ENCODE data around the gene ARPP19.

DNA sequence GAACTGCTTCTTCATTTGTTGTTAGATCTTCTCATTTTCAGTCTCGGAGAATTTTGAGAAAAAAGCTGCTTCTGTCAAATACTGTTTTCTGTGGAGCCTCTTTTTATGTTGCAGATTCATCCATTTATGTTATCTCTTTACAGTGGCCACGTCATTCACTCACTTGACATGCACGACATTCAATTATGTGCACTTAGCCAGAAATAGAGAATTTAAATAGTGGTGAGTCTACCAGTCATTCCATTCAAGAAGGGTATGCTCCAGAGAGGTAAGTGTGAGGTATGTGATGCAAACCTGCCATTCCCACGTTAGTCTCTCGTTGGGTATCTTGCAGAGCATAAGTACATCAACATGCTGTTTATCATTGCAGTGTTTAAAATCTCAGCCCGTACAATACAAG lies 9.8 kb downstream of the ARPP19 start:
- TF ChIP-seq, protein P1, sequence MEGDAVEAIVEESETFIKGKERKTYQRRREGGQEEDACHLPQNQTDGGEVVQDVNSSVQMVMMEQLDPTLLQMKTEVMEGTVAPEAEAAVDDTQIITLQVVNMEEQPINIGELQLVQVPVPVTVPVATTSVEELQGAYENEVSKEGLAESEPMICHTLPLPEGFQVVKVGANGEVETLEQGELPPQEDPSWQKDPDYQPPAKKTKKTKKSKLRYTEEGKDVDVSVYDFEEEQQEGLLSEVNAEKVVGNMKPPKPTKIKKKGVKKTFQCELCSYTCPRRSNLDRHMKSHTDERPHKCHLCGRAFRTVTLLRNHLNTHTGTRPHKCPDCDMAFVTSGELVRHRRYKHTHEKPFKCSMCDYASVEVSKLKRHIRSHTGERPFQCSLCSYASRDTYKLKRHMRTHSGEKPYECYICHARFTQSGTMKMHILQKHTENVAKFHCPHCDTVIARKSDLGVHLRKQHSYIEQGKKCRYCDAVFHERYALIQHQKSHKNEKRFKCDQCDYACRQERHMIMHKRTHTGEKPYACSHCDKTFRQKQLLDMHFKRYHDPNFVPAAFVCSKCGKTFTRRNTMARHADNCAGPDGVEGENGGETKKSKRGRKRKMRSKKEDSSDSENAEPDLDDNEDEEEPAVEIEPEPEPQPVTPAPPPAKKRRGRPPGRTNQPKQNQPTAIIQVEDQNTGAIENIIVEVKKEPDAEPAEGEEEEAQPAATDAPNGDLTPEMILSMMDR (IDR thresholded peaks at IDR 0.05 in 2 of 3, conservative IDR thresholded peaks at IDR 0.05 in 1 of 3; ENCODE audit: borderline replicate concordance in 1 of 3, insufficient read depth in 1 of 3, low read depth in 2 of 3, low read length in 2 of 3), result no peak
- no peak for TF ChIP-seq EGR1 (IDR thresholded peaks at IDR 0.05; ENCODE audit: low read depth)
- TF ChIP-seq POLR2A (IDR thresholded peaks at IDR 0.05; ENCODE audit: borderline replicate concordance, extremely low read depth, insufficient read depth, insufficient read length), result no peak
- TF ChIP-seq EZH2 (IDR thresholded peaks at IDR 0.05), result no peak
- no peak for TF ChIP-seq POLR2AphosphoS5 (IDR thresholded peaks at IDR 0.05; ENCODE audit: low read depth, low read length)
- TF ChIP-seq, protein P2, sequence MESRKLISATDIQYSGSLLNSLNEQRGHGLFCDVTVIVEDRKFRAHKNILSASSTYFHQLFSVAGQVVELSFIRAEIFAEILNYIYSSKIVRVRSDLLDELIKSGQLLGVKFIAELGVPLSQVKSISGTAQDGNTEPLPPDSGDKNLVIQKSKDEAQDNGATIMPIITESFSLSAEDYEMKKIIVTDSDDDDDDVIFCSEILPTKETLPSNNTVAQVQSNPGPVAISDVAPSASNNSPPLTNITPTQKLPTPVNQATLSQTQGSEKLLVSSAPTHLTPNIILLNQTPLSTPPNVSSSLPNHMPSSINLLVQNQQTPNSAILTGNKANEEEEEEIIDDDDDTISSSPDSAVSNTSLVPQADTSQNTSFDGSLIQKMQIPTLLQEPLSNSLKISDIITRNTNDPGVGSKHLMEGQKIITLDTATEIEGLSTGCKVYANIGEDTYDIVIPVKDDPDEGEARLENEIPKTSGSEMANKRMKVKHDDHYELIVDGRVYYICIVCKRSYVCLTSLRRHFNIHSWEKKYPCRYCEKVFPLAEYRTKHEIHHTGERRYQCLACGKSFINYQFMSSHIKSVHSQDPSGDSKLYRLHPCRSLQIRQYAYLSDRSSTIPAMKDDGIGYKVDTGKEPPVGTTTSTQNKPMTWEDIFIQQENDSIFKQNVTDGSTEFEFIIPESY (IDR thresholded peaks at IDR 0.05; ENCODE audit: extremely low read depth, insufficient replicate concordance, low read length), result no peak
- no peak for TF ChIP-seq ZNF274 (IDR thresholded peaks at IDR 0.05; ENCODE audit: low read depth, low read length)
- TF ChIP-seq JUND (IDR thresholded peaks at IDR 0.05), result no peak
- TF ChIP-seq, protein P3, sequence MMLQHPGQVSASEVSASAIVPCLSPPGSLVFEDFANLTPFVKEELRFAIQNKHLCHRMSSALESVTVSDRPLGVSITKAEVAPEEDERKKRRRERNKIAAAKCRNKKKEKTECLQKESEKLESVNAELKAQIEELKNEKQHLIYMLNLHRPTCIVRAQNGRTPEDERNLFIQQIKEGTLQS (IDR thresholded peaks at IDR 0.05), result no peak
- TF ChIP-seq, protein P4, sequence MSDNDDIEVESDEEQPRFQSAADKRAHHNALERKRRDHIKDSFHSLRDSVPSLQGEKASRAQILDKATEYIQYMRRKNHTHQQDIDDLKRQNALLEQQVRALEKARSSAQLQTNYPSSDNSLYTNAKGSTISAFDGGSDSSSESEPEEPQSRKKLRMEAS (IDR thresholded peaks at IDR 0.05), result no peak
- TF ChIP-seq, protein P5, sequence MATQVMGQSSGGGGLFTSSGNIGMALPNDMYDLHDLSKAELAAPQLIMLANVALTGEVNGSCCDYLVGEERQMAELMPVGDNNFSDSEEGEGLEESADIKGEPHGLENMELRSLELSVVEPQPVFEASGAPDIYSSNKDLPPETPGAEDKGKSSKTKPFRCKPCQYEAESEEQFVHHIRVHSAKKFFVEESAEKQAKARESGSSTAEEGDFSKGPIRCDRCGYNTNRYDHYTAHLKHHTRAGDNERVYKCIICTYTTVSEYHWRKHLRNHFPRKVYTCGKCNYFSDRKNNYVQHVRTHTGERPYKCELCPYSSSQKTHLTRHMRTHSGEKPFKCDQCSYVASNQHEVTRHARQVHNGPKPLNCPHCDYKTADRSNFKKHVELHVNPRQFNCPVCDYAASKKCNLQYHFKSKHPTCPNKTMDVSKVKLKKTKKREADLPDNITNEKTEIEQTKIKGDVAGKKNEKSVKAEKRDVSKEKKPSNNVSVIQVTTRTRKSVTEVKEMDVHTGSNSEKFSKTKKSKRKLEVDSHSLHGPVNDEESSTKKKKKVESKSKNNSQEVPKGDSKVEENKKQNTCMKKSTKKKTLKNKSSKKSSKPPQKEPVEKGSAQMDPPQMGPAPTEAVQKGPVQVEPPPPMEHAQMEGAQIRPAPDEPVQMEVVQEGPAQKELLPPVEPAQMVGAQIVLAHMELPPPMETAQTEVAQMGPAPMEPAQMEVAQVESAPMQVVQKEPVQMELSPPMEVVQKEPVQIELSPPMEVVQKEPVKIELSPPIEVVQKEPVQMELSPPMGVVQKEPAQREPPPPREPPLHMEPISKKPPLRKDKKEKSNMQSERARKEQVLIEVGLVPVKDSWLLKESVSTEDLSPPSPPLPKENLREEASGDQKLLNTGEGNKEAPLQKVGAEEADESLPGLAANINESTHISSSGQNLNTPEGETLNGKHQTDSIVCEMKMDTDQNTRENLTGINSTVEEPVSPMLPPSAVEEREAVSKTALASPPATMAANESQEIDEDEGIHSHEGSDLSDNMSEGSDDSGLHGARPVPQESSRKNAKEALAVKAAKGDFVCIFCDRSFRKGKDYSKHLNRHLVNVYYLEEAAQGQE (IDR thresholded peaks at IDR 0.05; ENCODE audit: low read depth), result no peak

Measured in HCT116 (cell line).